Spleen (tissue), 7 donors: ENCODE measurements around the gene DYDC1.

ENCODE experiments used
- POLR2A ChIP-seq, 3 donors: fragments of 450-650 bp; IDR thresholded peaks; one replicate each; pipeline ENCODE4 v1.5.1; 2017; ENCODE audit warnings: antibody characterized with exemption in 3 of 3, mild to moderate bottlenecking in 1 of 3
- TF ChIP-seq, protein P1 (sequence below), 11 experiments: fragments of 200-600 bp in 7 of 11; fragments of 450-650 bp in 4 of 11; sonication (generic) in 4 of 11; IDR thresholded peaks in 8 of 11; conservative IDR thresholded peaks in 3 of 11; 1 replicate in 7 of 11; 2 replicates in 4 of 11; pipeline versions ENCODE4 v1.4.0 to v1.8.0; 2016 to 2021; ENCODE audit warnings: antibody characterized with exemption in 11 of 11, inconsistent platforms in 4 of 11, mild to moderate bottlenecking in 1 of 11
- donor health status: DM: no; HTN: no; CAD: no; lungs with moderate emphysema.
- donor health status: DM: no; HTN: no; CAD: no.
- donor health status: DM: no; HTN: no; CAD: no.

GRCh38 chr10:80289451-80290287 lies 66.9 kb downstream of the DYDC1 start, which contains the start of gene MAT1A:
- TF ChIP-seq, protein P1, sequence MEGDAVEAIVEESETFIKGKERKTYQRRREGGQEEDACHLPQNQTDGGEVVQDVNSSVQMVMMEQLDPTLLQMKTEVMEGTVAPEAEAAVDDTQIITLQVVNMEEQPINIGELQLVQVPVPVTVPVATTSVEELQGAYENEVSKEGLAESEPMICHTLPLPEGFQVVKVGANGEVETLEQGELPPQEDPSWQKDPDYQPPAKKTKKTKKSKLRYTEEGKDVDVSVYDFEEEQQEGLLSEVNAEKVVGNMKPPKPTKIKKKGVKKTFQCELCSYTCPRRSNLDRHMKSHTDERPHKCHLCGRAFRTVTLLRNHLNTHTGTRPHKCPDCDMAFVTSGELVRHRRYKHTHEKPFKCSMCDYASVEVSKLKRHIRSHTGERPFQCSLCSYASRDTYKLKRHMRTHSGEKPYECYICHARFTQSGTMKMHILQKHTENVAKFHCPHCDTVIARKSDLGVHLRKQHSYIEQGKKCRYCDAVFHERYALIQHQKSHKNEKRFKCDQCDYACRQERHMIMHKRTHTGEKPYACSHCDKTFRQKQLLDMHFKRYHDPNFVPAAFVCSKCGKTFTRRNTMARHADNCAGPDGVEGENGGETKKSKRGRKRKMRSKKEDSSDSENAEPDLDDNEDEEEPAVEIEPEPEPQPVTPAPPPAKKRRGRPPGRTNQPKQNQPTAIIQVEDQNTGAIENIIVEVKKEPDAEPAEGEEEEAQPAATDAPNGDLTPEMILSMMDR (IDR thresholded peaks at IDR 0.05 in 8 of 11, conservative IDR thresholded peaks at IDR 0.05 in 3 of 11), result no peak
- no peak for TF ChIP-seq POLR2A (IDR thresholded peaks at IDR 0.05)
